Dermis blood vessel endothelial cell (primary cell): ENCODE measurements around the gene SMURF2. TPM values are rescaled to one million over a fixed set of nuclear protein-coding genes. Genes with fewer than 3 reads are reported as not detected.

Source experiments
- DNase-seq: peaks from one replicate; pipeline ENCODE4 v3.0.0; 2010
- total RNA-seq: library from RNA; depleted of rRNA; stranded (reverse); fragments of >200 nt; gene quantifications from 2 replicates; pipeline ENCODE4 v1.2.3, GENCODE V29; 2014

Gene SMURF2
- total RNA-seq, 1 donor from 2014 or later: 124 TPM

GRCh38 chr17:64533784-64534183, 128.3 kb downstream of the SMURF2 start:
- DNase-seq: no peak

- no peak for DNase-seq
Observed at GRCh38 chr17:64532409-64532808, 129.7 kb downstream of the SMURF2 start.

- no peak for DNase-seq
Observed at GRCh38 chr17:64531955-64532371, 130.1 kb downstream of the SMURF2 start.

- no peak for DNase-seq
Observed at GRCh38 chr17:64529221-64529620, 132.9 kb downstream of the SMURF2 start.

GRCh38 chr17:64527914-64528313, 134.2 kb downstream of the SMURF2 start:
- no peak for DNase-seq

- no peak for DNase-seq
Observed at GRCh38 chr17:64520359-64520758, 141.7 kb downstream of the SMURF2 start.

- peak; percentile 67 for DNase-seq
Observed at GRCh38 chr17:64519601-64520000, 142.5 kb downstream of the SMURF2 start.

- DNase-seq: no peak
Observed at GRCh38 chr17:64515829-64516228, 146.3 kb downstream of the SMURF2 start.

- no peak for DNase-seq
Observed at GRCh38 chr17:64515419-64515818, 146.7 kb downstream of the SMURF2 start.

- no peak for DNase-seq
Observed at GRCh38 chr17:64509179-64509578, 152.9 kb downstream of the SMURF2 start.

- DNase-seq: no peak
Observed at GRCh38 chr17:64508683-64509082, 153.4 kb downstream of the SMURF2 start.

- peak; percentile 86 for DNase-seq
Observed at GRCh38 chr17:64507413-64507782, 154.7 kb downstream of the SMURF2 start.

- DNase-seq: peak; percentile 98
Observed at GRCh38 chr17:64506576-64507412, 155.3 kb downstream of the SMURF2 start, which contains the start of gene CEP95. Gene CEP95, plus strand, starts transcription at chr17:64506977. Its CDS starts 121 bp downstream, at chr17:64507098.

- peak; percentile 98 for DNase-seq
Observed at GRCh38 chr17:64506201-64506575, 155.9 kb downstream of the SMURF2 start, which contains the start of gene DDX5. Gene DDX5, minus strand, starts transcription at chr17:64506289. Its CDS starts 170 bp downstream, at chr17:64506119.

GRCh38 chr17:64505340-64506200, 156.5 kb downstream of the SMURF2 start:
- DNase-seq: peak; percentile 89

GRCh38 chr17:64504769-64505339, 157.3 kb downstream of the SMURF2 start:
- DNase-seq: peak; percentile 60

- DNase-seq: peak; percentile 34
Observed at GRCh38 chr17:64503821-64504768, 158.0 kb downstream of the SMURF2 start.

- no peak for DNase-seq
Observed at GRCh38 chr17:64503341-64503740, 158.8 kb downstream of the SMURF2 start.

GRCh38 chr17:64502809-64503208, 159.3 kb downstream of the SMURF2 start:
- no peak for DNase-seq

- peak; percentile 5 for DNase-seq
Observed at GRCh38 chr17:64502021-64502420, 160.1 kb downstream of the SMURF2 start.

GRCh38 chr17:64500862-64501765, 161.0 kb downstream of the SMURF2 start:
- peak; percentile 6 for DNase-seq
